Left ventricle myocardium inferior (tissue), 1 donor: ENCODE measurements around the gene TPO. TPM values are rescaled to one million over a fixed set of nuclear protein-coding genes. Genes with fewer than 3 reads are reported as not detected.

ENCODE experiments used
- DNase-seq: peaks from one replicate; pipeline ENCODE4 v3.0.0-alpha.2; 2020
- H3K27ac ChIP-seq: fragments of 200-600 bp; replicated peaks from 2 replicates; pipeline ENCODE4 v1.8.0; 2021
- H3K27me3 ChIP-seq: fragments of 200-600 bp; 2 replicates; pipeline ENCODE4 v1.8.0; 2021; ENCODE audit warnings: low read depth
- H3K36me3 ChIP-seq: fragments of 200-600 bp; 2 replicates; pipeline ENCODE4 v1.8.0; 2021
- H3K4me1 ChIP-seq: fragments of 200-600 bp; 2 replicates; pipeline ENCODE4 v1.8.0; 2021
- H3K4me3 ChIP-seq: fragments of 200-600 bp; 2 replicates; pipeline ENCODE4 v1.8.0; 2021; ENCODE audit warnings: mild to moderate bottlenecking, moderate library complexity
- H3K9me3 ChIP-seq: fragments of 200-600 bp; replicated peaks from 2 replicates; pipeline ENCODE4 v1.8.0; 2021
- intact Hi-C: fragments of 100-400 bp; cut with micrococcal nuclease; formaldehyde crosslinking; loops from one replicate; pipeline ENCODE4 v1.11.0; 2022
- total RNA-seq: library from RNA; stranded (reverse); fragmentation: NEBNext Ultra II Directional; extraction: Animal tissue kit (Norgen Biotek cat#: 25700); gene quantifications from one replicate; pipeline ENCODE4 v1.2.1, GENCODE V29; 2021
- TF ChIP-seq, protein P1 (sequence below): fragments of 200-600 bp; IDR thresholded peaks from 2 replicates; pipeline ENCODE4 v1.8.0; 2021; ENCODE audit warnings: antibody characterized with exemption, mild to moderate bottlenecking, borderline replicate concordance
- donor health status: DM: no; HTN: yes; CAD: no; lungs with severe emphysema.

Gene TPO
- total RNA-seq, 1 donor from 2014 or later, result 7.1 TPM

DNA sequence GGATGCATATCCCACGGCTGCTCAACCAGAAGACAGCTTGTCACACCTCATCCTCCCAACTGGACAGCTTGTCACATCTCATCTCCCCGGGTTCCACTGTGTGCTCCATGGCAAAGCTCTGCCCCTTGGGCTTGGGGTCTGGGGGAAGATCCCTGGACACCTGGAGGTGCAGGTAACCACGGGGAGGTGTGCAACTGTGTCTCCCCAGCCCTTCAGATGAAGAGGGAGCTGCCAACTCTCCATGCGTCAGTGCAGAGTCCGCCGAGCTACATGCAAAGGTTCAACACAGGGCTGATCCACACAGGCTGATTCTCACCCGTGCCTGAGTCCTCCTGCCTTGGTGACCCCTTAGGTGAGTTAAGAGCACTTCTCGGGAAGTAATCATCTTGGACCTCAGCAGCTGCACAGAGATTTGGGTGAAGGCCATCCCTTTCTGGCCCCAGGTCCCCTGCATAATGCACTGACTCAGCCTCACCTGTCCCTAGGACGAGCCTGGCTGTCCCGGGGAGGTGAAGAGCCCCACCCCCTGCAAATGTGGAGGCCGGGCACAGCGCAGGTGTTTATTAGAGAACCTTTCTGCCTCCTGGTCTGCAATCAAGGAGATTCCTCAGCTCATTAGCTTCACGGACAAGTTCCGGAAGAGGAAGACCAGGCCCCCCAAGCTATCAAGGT lies 173.1 kb downstream of the TPO start:
- peaks cover 49% of the 10 kb centered on the region for H3K27me3 ChIP-seq
- TF ChIP-seq, protein P1, sequence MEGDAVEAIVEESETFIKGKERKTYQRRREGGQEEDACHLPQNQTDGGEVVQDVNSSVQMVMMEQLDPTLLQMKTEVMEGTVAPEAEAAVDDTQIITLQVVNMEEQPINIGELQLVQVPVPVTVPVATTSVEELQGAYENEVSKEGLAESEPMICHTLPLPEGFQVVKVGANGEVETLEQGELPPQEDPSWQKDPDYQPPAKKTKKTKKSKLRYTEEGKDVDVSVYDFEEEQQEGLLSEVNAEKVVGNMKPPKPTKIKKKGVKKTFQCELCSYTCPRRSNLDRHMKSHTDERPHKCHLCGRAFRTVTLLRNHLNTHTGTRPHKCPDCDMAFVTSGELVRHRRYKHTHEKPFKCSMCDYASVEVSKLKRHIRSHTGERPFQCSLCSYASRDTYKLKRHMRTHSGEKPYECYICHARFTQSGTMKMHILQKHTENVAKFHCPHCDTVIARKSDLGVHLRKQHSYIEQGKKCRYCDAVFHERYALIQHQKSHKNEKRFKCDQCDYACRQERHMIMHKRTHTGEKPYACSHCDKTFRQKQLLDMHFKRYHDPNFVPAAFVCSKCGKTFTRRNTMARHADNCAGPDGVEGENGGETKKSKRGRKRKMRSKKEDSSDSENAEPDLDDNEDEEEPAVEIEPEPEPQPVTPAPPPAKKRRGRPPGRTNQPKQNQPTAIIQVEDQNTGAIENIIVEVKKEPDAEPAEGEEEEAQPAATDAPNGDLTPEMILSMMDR, result no peak
- peaks cover 23% of the 10 kb centered on the region for H3K4me1 ChIP-seq
- no peak for DNase-seq
- intact Hi-C loops, result no loop called here
- no peak overlapping the region for H3K27ac ChIP-seq
- H3K4me3 ChIP-seq, result no peak overlapping the region
- H3K9me3 ChIP-seq, result peaks cover 4% of the 10 kb centered on the region
- no peaks in the 10 kb centered on the region for H3K36me3 ChIP-seq

DNA sequence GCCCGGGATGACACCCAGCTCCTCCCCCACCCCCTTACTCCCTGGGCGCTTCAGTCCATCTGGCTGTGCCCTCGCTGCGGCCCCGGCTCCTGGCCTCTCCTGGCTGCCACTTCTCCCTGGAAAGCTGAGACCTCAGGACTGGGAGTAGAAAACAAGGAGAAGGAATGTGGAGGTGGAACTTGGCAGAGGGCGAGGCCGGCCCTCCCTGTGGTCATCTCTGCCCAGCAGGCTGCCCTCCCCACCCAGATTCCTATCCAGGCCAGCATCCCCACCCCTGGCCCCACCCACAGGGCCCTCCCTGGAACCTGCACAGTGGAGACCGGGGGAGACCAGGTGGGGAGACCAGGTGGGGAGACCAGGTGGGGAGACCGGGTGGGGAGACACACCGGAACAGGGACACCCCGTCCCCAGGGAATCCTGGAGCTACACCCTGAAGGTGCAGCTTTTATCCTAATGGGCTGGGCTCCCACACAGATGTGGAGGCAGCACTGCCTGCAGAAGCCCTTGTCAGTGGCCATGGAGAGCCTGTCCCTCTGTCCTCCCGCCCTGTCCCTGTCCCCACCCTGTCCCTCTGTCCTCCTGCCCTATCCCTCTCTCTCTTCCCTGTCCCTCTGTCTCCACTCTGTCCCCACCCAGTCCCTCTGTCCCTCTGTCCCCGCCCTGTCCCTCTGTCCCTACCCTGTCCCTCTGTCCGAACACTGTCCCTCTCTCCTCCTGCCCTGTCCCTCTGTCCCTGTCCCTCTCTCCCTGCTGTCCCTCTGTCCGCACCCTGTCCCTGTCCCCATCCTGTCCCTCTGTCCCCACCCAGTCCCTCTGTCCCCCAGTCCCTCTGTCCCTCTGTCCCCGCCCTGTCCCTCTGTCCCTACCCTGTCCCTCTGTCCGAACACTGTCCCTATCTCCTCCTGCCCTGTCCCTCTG lies 173.9 kb downstream of the TPO start:
- Histone ChIP-seq H3K27ac (no peak overlapping the region), H3K9me3 (peaks cover 4% of the 10 kb centered on the region), H3K4me1 (peaks cover 31% of the 10 kb centered on the region), H3K27me3 (peaks cover 56% of the 10 kb centered on the region), H3K4me3 (no peak overlapping the region), H3K36me3 (no peaks in the 10 kb centered on the region)
- DNase-seq, result no peak
- TF ChIP-seq, protein P1, result no peak
- intact Hi-C loops, result no loop called here

DNA sequence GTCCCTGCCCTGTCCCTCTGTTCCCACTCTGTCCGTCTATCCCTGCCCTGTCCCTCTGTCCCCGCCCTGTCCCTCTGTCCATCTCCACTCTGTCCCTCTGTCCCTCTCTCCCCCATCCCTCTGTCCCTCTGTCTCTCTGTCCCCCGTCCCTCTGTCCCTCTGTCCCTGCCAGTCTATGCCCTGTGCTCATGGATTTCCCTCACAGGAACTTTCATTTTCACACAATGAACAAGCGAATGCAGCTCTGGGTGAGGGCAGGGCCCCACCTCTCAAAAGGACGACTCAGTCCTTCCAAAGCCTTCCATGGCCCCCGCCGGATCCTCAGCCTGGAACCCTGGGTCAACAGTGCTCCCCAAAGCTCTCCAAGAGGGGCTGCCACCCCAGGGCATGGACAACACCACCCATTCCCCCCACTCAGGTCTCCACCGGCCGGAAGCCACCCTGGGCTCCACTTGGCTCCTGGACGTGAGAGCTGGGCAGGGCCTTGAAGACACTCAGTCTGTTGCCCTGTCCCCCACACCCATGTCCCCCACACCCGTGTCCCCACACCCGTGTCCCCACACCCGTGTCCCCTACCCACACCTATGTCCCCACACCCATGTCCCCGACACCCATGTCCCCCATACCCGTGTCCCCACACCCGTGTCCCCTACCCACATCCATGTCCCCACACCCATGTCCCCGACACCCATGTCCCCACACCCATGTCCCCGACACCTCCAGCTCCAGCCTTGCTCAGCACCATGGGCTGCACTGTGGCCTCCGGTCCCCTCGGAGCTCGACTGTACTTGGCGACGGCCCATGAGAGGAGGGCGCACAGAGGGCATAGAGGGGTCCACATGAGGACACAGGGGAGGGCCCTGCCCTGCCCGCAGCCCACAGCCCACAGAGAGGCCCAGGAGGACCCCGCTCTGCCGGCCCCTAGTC lies 175.1 kb downstream of the TPO start:
- H3K36me3 ChIP-seq, result no peaks in the 10 kb centered on the region
- H3K27ac ChIP-seq, result no peak overlapping the region
- no peak overlapping the region for H3K4me3 ChIP-seq
- peaks cover 4% of the 10 kb centered on the region for H3K9me3 ChIP-seq
- peaks cover 41% of the 10 kb centered on the region for H3K4me1 ChIP-seq
- TF ChIP-seq, protein P1, result no peak
- no peak for DNase-seq
- intact Hi-C loops, result no loop called here
- H3K27me3 ChIP-seq, result peaks cover 55% of the 10 kb centered on the region

DNA sequence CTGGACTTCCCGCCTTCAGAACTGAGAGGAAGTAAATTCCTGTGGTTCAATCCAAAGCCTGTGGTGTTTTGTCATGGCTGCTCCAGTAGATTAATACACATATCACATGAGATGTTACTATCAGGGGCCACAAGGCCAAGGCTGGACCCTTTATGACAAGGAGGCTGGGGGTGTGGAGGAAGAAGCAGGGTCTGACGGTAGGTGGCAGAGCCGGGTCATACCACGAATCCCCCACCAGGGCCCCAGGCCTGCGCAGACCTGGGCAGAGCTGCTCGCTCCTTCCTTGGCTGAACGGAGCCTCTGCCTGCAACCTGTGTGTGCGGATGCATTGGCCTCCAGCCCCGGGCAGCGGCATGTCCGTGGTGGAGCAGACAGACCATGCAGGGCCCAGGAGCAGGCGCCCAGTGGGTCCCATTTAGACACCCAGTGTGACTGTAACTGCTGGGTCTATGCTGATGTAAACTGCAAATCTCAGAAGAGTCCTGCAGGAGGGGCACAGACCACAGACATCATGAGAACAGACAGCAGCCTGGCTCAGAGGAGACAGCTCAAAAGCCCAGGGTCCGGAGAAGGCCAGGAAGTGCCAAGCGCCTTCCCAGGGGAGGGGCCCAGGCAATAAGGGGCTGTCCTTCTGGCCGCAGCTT lies 175.8 kb downstream of the TPO start:
- H3K9me3 ChIP-seq, result peaks cover 4% of the 10 kb centered on the region
- no peak for DNase-seq
- H3K4me1 ChIP-seq, result peaks cover 49% of the 10 kb centered on the region
- intact Hi-C loops, result no loop called here
- H3K36me3 ChIP-seq, result no peaks in the 10 kb centered on the region
- TF ChIP-seq, protein P1, result no peak
- H3K4me3 ChIP-seq, result no peak overlapping the region
- peaks cover 49% of the 10 kb centered on the region for H3K27me3 ChIP-seq
- no peak overlapping the region for H3K27ac ChIP-seq
